GM18520 (cell line): ENCODE data around the gene BPIFB3.
"Not testable (repeated sequence)": the region's sequence is repeated elsewhere in the genome, so short reads cannot be mapped to it uniquely, and the experiment has no call there.

Experiments used
- ATAC-seq: cut with Tn5 transposase; IDR thresholded peaks from one replicate; pipeline ENCODE4 v1.9.1; 2021; ENCODE audit not compliant: unreplicated experiment

The BPIFB3 gene

DNA sequence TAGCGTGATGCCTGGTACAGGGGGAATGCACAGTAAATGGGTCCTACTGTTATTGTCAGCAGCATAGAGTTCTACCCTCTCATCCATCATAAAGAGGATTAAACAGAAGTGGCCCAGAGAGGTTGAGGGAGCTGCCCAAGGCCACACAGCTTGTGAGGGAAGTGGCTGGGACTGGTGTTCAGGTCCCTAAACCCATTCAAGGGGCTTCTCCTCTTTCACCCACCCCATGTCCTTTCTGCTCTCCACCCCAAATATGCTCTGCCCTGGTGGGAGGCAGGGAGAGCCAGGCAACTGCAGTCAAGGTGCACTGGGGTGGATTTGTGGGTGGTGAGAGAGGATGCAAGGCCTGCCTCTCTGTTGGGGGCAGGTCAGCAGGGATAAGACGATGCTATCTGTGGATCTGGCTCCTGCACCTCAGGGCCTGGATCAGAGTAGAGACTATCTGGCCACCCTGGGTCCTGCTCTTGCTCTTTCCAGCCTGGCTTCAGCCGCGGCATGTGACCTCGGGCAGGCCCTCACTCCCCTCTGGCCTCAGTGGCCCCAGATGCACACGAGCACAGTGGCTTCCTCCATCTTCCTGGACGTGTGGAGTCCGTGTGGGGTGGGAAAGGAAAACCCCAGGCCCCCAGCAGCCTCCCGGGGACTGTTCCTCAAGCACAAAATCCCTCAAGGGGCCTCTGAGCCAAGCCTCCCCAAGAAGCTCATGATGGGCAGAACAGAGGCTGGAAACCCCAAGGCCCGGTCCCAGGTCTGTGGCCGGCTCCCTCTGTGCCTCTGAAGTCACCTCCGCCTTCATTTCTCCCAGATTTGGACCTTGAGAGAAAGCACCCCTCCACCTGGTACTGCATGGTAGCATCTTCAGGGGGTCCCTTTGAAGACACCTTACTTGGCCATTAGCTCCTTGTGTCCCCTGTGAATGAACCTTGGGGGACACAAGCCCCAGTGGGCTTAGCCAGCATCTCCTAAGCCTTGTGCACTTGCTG is 25.6 kb upstream of the BPIFB3 start:
- ATAC-seq, result no peak

DNA sequence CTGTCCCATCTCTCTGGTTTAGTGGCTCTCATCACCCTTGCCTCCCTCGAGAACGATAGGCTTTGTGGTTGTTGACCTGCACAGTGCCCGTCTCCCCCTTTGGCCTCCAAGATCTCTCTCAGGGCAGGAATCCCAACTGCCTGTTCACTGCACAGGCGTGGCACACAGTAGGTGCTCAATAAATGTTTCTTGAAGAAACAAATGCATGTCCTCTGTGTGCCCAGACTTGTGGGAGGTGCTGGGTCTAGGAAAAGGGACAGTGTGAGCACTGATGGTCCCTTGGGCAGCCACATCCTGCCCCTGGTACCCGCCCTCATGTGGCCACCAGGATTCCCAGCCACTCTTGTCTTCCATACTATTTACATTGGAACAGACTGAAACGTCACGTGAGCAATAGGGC is 24.8 kb upstream of the BPIFB3 start:
- ATAC-seq, result no peak

DNA sequence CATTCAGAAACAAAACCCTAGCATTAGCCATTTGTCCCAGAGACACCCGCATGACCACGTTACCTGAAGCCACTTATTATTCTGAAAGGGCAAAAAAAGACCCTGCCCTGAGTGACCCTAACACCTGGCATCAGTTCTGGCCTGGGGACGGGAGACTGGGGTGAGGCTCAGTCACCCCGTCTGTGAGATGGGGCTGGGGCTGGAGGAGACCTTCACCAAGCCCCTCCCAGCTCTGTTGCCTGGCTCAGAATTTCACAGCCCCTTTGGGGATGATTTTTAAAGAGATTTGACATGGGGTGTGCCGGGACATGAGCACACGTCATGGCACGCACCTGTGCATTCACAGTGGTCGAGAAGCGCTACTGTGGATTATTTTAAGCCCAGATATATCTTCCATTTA is 23.6 kb upstream of the BPIFB3 start:
- ATAC-seq, result no peak

DNA sequence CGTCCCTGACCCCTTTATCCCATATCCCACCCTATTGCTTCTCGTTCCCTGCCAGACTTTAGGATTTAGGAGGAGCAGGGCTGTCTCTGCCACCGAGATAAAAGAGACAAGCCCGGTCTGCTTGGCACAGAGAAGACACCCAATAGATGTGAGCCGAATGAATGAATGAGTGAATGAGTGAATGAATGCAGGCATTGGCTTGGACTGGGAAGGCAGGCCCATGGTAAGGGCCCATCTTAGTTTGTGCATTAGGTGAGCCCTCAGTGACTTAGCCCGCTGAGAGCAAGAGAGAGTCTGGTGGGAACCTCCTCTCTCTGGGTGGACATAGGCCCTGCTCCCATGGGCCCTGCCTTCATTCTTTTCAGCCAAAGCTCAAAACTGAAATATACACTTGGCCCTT is 23.1 kb upstream of the BPIFB3 start:
- ATAC-seq, result no peak

DNA sequence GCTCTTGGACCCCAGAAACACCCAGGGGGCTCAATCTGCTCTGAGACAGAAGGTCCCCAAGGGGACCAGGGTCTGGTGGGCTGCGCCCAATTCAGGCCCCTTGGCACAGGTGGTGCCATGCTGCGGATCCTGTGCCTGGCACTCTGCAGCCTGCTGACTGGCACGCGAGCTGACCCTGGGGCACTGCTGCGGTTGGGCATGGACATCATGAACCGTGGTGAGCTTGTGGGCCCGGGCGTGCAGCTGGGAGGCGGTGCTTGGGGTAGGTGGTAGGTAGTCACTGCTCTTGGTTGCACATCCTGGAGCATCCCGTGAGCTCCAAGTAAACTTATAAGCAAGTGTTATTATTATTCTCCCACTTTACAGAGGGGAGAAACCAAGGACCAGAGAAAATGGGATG is 22.2 kb upstream of the BPIFB3 start, which contains the start of gene BPIFB6:
Gene BPIFB6, plus strand, starts transcription at position 118 of the 400 bp plus-strand sequence. Its CDS starts 0 bp downstream, at position 118.
- ATAC-seq, result no peak

DNA sequence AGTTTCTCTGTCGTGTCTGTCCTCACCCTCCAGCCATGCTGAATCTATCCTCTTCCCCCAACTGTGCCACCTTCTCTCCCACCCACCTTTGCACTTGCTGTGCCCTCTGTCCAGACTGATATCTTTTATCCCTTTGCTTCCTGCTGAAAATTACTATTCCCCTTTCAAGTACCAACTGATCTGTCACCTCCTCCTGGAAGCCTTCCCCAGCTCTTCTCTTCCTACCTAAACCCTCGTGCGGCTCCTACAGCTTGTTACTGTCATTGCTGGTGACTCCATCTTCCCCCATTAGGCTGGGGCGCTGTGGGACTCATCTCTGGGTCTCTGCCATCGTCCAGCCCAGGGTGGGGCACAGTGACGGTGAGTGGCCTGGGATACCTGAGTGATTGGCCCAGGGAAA is 21.1 kb upstream of the BPIFB3 start:
- ATAC-seq, result no peak

DNA sequence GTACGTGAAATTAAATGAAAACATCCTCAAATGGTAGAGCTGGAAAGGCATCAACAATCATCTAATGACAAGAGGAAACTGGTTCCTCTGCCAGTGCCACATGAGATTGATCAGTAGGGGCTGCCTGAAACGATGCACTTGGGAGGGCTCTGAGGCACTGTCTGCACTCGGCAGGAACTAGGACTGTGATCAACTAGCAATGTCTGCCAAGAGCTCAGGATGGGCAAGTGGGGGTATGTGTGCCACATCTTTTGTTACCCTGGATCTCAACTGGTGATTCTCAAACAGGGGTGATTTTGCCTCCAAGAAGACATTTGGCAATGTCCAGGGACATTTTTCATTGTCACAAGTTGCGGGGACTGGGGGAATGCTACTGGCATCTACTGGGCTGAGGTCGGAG is 20.3 kb upstream of the BPIFB3 start:
- ATAC-seq, result no peak

DNA sequence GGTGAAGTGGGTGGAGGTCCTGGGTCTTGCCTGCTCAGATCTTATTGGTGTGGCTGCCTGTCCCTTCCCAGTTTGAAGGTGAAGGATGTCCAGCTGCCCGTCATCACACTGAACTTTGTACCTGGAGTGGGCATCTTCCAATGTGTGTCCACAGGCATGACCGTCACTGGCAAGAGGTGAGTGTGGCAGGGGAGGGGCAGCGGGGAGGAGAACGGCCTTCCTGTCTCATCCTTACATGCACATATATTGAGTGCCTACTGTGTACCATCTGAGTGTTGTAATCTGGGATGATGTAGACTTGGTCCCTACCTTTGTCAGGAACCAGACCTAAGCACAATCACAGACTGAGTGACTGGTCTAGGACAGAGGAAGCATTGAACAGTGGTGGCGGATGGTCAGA is 19.6 kb upstream of the BPIFB3 start:
- ATAC-seq, result no peak

DNA sequence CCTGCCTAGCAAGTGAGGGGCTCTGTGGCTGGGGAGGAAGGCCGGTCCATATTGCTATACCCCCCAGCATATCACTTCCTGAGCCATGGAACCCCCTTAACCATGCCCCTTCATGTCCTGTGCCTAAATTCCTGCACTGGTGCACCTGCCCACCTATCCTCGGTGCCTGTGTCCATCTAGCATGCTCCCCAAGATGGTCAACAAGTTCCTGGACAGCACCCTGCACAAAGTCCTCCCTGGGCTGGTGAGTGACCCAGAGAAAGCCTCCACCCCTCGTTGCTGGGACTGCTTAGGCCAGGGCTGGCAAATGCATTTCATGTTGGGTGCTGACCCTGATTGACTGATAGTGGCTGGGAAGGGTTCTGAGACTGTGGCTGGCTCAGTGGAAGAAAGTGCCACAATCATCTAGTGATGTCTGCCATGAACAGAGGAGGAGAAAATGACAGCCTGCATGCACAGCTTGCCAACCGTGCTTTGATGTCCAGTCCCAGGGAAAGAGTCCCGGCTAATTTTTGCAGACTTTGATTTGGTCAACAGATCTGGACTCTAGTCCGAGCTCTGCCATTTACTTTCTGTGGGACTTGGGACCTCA is 18.7 kb upstream of the BPIFB3 start:
- no peak for ATAC-seq

DNA sequence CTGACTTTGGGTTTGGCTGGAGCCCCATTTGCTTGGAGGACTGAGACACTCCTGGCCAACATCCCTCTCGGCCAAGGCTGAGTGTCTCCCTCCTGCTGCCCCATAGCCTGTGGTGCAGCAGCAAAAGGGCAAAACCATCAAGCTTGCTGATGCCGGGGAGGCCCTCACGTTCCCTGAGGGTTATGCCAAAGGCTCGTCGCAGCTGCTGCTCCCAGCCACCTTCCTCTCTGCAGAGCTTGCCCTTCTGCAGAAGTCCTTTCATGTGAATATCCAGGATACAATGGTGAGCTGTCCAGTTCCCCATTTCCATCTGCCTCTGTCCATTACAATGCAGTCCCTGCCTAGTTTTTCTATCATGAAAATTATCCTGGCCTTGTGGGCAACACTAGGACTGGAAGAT is 16.2 kb upstream of the BPIFB3 start:
- no peak for ATAC-seq

DNA sequence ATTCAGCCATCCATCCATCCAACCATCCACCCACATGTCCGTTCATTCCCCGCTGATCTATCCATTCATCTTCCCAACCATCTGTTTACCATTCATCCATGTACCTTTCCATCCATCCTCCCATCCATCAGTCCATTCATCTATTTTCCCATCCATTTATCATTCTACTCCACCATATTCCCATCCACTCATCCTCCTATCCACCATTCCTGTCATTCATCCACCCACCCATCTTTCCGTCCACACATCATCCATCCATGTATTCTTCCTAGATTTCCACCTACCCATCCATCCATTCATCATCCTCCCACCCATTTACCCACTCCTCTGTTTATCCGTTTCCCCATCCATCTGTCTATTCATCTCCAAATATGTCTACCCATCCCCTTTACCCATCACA is 15.5 kb upstream of the BPIFB3 start:
- no peak for ATAC-seq

DNA sequence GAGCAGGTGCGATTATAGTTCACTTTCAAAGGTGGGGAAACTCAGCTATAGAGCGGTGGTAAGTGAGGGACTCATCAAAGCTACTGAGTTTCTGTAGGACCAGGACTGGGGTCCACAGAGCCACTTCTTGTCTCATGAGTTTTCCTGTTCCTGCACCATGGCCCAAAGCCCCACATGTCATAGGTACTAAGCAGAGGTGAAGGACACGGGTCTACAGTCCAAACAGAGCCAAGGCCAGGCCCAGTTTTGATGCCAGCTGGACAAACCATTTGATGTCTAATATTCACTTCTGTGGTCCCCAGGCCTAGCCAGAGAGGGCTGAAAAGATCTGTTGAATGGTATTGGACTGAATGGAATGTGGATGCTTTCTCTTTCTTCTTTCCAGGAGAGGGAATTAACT is 11.3 kb upstream of the BPIFB3 start:
- ATAC-seq, result no peak

DNA sequence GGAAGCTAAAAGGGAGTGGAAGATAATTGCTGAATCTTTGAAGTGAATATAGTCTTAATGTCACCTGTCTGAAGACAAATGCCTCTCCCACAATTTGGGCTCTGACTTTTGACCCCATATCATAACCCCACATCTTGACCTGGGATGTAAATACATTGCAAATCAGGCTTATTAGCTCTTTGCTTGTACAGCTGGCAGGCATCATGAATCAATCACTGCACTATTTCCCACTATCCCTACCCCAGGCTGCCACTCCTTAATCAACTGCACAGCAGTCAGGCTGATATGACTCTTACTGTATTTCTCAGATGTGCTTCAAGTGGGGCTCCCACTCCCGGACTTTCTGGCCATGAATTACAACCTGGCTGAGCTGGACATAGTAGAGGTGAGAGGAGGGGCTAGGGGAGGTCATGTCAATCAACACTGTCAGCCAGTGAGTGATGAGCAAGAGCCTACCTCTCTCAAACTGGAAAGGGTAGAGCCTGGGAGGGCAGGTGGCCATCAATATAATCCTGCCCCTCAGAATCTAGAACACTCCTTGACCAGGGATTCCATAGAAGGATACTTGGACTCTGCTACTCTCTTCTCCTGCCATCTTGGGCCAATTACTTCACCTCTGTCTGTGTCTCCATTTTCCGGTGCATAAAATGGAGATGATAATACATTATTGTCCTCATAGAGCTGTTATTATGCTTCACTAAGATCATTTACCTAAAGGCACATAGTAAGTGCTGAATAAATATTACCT is 10.5 kb upstream of the BPIFB3 start:
- ATAC-seq, result no peak

DNA sequence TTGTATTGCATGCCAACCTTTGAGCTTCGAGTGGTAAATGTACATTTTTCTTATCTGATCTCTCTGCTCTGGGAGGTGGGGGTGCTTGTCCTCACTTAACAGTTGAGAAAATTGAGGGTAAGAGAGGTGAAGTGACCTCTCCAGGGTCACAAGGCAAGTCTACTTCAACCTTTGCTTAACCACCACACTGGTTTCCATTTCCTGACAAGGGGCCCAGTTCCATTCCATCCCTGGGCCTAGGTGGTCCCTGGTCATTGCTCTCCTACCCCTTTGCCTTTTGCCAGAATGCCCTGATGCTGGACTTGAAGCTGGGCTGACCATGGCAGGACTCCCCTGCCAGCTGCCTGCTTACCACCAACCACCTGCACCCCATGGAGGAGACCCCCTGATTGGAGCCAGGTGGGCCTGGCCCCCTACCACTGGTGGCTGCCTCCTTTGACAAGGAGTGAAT is 9.9 kb upstream of the BPIFB3 start:
- ATAC-seq, result no peak

DNA sequence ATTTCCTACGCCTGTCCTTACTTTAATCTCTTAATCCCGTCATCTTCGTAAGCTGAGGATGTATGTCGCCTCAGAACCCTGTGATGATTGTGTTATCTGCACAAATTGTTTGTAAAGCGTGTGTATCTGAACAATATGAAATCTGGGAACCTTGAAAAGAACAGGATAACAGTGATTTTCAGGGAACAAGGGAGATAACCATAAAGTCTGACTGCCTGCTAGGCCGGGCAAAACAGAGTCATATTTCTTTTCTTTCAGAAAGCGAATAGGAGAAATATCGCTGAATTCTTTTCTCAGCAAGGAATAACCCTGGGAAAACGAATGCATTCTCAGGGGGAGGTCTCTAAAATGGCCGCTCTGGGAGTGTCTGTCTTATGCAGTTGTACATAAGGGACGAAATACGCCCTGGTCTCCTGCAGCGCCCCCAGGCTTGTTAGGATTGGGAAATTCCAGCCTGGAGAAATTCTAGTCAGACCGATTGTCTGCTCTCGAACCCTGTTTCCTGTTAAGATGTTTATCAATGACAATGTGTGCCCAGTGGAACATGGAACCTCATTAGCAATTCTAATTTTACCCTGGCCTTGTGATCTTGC is 8.5 kb upstream of the BPIFB3 start:
- ATAC-seq, result not testable (repeated sequence)

DNA sequence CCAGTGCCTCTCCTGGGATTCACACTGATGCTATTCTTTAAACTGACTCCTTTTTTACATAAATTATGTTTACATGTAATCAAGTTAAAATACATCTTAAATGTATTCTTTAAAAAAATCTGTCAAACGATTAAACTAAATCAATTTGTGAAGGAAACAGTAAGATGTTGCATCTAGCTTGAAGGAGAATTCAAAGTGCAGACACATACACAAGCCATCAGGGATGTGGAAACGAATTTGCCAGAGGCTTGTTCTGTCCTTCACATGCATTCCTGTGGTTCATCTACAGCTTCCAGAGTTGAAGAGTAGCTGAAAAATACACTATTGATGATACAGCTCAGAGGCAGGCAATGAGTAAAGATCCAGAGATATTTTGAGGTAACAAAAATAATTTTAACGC is 7.3 kb upstream of the BPIFB3 start:
- no peak for ATAC-seq

DNA sequence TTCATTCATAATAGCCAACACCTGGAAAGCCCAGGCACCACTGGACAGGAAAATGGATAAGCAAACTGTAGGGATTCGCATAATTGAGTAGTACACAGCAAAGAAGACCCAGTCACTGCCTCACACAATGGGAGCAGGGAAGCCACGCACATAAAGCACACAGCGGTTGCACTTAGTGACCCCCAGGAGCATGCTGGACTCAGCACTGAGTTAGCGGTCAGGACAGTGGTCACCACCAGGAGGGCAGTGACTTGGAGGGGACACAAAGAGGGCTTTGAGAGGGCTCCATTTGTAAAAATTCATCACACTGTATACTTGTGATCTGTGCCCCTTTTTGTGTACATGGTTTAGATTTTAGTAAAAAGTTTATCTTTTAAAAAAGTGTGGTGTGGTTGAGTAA is 2.4 kb upstream of the BPIFB3 start:
- no peak for ATAC-seq

DNA sequence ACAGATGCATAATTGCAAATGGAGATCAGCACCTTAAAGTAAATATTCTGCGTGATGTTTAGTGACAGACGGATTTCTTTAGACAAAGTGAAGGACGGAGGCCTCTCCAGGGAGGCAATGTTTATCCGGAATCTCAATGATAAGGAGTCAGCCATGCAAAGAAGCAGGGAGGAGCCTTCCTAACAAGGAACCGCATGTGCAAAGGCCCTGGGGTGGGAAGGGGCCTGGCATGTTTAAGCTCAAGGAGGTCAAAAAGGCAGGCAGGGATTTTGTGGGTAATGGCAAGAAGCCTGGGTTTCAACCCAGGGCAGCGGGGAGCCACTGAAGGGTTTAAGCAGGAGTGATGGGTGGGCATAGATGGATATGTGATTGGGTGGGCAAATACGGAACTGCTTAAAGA is 678 bp downstream of the BPIFB3 start:
- ATAC-seq, result no peak

DNA sequence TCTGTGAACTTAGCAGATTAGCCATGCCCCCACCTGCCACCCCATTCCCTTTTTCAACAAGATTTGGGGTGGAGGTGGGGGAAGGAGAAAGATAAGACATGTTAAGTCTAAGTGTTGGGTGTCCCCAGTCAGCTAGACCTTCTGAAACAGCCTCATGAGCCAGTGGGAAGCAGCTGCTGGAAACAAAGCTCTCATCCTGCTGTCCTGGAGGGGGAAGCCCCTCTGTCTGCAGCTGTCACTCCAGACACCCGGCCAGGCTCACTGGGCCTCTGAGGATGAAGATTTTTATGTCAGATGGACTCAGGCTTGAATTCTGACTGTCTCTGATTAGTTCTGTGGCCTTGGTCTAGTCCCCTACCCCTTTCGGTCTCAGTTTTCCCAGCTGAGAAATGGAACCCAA is 1.1 kb downstream of the BPIFB3 start:
- no peak for ATAC-seq

DNA sequence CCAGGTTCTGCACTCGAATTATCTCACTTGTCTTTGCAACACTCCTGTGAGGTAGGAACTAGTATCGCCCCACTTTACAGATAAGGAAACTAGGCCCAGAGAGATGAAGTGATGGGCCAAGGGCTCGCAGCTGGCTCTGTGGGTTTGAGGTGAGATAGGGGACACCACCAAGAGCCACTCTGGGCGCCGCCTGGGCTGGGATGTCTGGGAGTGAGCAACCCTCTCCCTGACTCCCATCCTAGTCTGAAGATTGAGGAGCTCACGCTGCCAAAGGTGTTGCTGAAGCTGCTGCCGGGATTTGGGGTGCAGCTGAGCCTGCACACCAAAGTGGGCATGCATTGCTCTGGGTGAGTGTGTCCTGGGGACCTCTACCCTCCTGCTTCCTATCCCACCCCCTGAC is 5.4 kb downstream of the BPIFB3 start:
- no peak for ATAC-seq

DNA sequence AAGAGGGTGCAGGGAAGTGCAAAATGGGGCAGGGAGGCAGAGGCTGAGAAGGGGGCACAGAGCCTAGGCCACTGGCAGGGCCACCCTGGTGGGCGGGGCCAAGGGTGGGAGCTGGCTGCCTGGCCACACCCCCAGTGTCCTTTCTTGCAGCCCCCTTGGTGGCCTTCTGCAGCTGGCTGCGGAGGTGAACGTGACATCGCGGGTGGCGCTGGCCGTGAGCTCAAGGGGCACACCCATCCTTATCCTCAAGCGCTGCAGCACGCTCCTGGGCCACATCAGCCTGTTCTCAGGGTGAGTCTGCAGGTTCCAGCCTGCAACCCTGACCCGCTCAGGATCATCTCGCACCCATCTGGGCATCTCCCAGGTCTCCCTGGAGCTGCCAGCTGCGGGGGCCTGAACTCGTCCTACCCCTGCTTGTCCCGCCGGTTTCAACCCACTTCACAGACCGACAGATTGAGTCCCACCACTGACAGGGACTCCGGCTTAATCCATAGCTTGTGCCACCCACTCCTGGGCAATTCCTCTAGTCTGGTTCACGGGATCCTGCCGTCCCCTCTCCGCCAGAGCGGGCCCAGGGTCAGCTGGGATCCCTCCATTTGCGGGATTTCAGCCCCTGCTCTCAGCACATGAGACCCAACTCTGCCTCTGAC is 6.2 kb downstream of the BPIFB3 start:
- no peak for ATAC-seq
